SK-N-SH (cell line): ENCODE measurements around the gene TRIM22. TPM values are rescaled to one million over a fixed set of nuclear protein-coding genes. Genes with fewer than 3 reads are reported as not detected.

Source experiments
- CTCF ChIA-PET: fragments of 300-600, 350-600 bp; formaldehyde crosslinking; extraction: SDS; loops from one replicate; lab custom pipeline; 2021; lab: Yijun Ruan, JAX
- POLR2A ChIA-PET: fragments of 350-600 bp; sonication (Branson Sonifier 250); formaldehyde crosslinking; extraction: SDS; loops from one replicate; lab custom pipeline; 2020; ENCODE audit warnings: antibody characterized with exemption, inconsistent platforms; lab: Yijun Ruan, JAX
- DNase-seq: peaks from one replicate; pipeline ENCODE4 v3.0.0; 2012
- H2AFZ ChIP-seq: fragments of 200-600 bp; sonication (generic); 2 replicates; pipeline ENCODE4 v1.8.1; 2016; ENCODE audit warnings: antibody characterized with exemption, mild to moderate bottlenecking, low read depth
- H3F3A ChIP-seq: fragments of 200-600 bp; sonication (generic); replicated peaks from 2 replicates; pipeline ENCODE3; 2016; ENCODE audit warnings: antibody characterized with exemption, mild to moderate bottlenecking; ENCODE audit not compliant: insufficient read depth
- H3K27ac ChIP-seq, 2 experiments: fragments of 200-500 bp in 1 of 2; fragments of 200-600 bp in 1 of 2; sonication (Bioruptor generic) in 1 of 2; sonication (generic), shearing (Covaris generic) in 1 of 2; 2 replicates each; pipeline versions ENCODE4 v1.5.1 to v1.6.1; 2014 to 2016; ENCODE audit warnings: low read depth in 2 of 2, inconsistent platforms in 1 of 2, low read length in 1 of 2, mild to moderate bottlenecking in 1 of 2, mixed read lengths in 1 of 2
- H3K27me3 ChIP-seq: fragments of 200-600 bp; sonication (generic), shearing (Covaris generic); 2 replicates; pipeline ENCODE4 v1.6.1; 2016; ENCODE audit warnings: mixed run types; ENCODE audit not compliant: insufficient read depth
- H3K36me3 ChIP-seq, 2 experiments: fragments of 200-500 bp in 1 of 2; fragments of 200-600 bp in 1 of 2; sonication (Bioruptor generic) in 1 of 2; sonication (generic) in 1 of 2; replicated peaks in 1 of 2; 2 replicates each; pipeline versions ENCODE3 to v1.5.1; 2014 to 2016; ENCODE audit warnings: low read length in 1 of 2, mild to moderate bottlenecking in 1 of 2; ENCODE audit not compliant: insufficient read depth in 2 of 2, control insufficient read depth in 1 of 2
- H3K4me1 ChIP-seq, 2 experiments: fragments of 200-500 bp in 1 of 2; fragments of 200-600 bp in 1 of 2; sonication (Bioruptor generic) in 1 of 2; sonication (generic), shearing (Covaris generic) in 1 of 2; 2 replicates each; pipeline versions ENCODE4 v1.5.1 to v1.6.1; 2014 to 2016; ENCODE audit warnings: low read depth in 1 of 2, low read length in 1 of 2, mixed run types in 1 of 2; ENCODE audit not compliant: insufficient read depth in 2 of 2, control insufficient read depth in 1 of 2
- H3K4me2 ChIP-seq: fragments of 200-600 bp; sonication (generic), shearing (Covaris generic); 2 replicates; pipeline ENCODE4 v1.6.1; 2017; ENCODE audit warnings: mixed run types
- H3K4me3 ChIP-seq, 2 experiments: fragments of 200-500 bp in 1 of 2; fragments of 200-600 bp in 1 of 2; sonication (Bioruptor generic) in 1 of 2; sonication (generic), shearing (Covaris generic) in 1 of 2; 2 replicates each; pipeline versions ENCODE4 v1.5.1 to v1.8.1; 2014 to 2016; ENCODE audit warnings: low read depth in 2 of 2, inconsistent platforms in 1 of 2, low read length in 1 of 2, mild to moderate bottlenecking in 1 of 2, mixed read lengths in 1 of 2, moderate library complexity in 1 of 2
- H3K79me2 ChIP-seq: fragments of 200-600 bp; sonication (generic); 2 replicates; pipeline ENCODE4 v1.8.1; 2017; ENCODE audit warnings: mild to moderate bottlenecking; ENCODE audit not compliant: insufficient read depth
- H3K9ac ChIP-seq: fragments of 200-600 bp; sonication (generic); 2 replicates; pipeline ENCODE4 v1.6.1; 2017; ENCODE audit warnings: mixed run types
- H3K9me2 ChIP-seq: fragments of 200-600 bp; sonication (generic); 2 replicates; pipeline ENCODE4 v1.6.1; 2017; ENCODE audit warnings: mixed run types
- H3K9me3 ChIP-seq: fragments of 200-600 bp; sonication (generic); 2 replicates; pipeline ENCODE4 v1.6.1; 2017; ENCODE audit warnings: mixed run types, mild to moderate bottlenecking, moderate library complexity
- H4K20me1 ChIP-seq: fragments of 200-600 bp; sonication (generic); 2 replicates; pipeline ENCODE4 v1.6.1; 2017; ENCODE audit warnings: mild to moderate bottlenecking, mixed run types; ENCODE audit not compliant: insufficient read depth
- FOXM1 ChIP-seq: IDR thresholded peaks from 2 replicates; pipeline ENCODE4 v1.4.0; 2012; ENCODE audit warnings: low read depth, mild to moderate bottlenecking
- GABPA ChIP-seq: IDR thresholded peaks from 2 replicates; pipeline ENCODE4 v1.4.0; 2012; ENCODE audit warnings: low read depth, mild to moderate bottlenecking
- JUND ChIP-seq: IDR thresholded peaks from 2 replicates; pipeline ENCODE4 v1.4.0; 2012
- POLR2AphosphoS5 ChIP-seq: IDR thresholded peaks from 2 replicates; pipeline ENCODE4 v1.6.1; 2012; ENCODE audit warnings: low read depth, low read length
- RFX5 ChIP-seq: IDR thresholded peaks from 2 replicates; pipeline ENCODE4 v1.6.1; 2012; ENCODE audit warnings: mild to moderate bottlenecking, improper control_type of control experiment, low read length
- SIN3A ChIP-seq: IDR thresholded peaks from 2 replicates; pipeline ENCODE4 v1.6.1; 2012; ENCODE audit warnings: low read depth, mild to moderate bottlenecking, low read length, moderate library complexity, borderline replicate concordance
- TAF1 ChIP-seq: IDR thresholded peaks from 2 replicates; pipeline ENCODE4 v1.6.1; 2012; ENCODE audit warnings: low read depth, mild to moderate bottlenecking, low read length, moderate library complexity, borderline replicate concordance
- TCF12 ChIP-seq: IDR thresholded peaks from 2 replicates; pipeline ENCODE4 v1.4.0; 2012
- TEAD4 ChIP-seq: IDR thresholded peaks from 2 replicates; pipeline ENCODE4 v1.4.0; 2012; ENCODE audit warnings: mild to moderate bottlenecking, borderline replicate concordance; ENCODE audit not compliant: insufficient read depth
- WGBS: methylation state at CpG from one replicate; pipeline ENCODE4 v1.1.6; 2017; ENCODE audit warnings: low lambda C conversion rate; 5-methylcytosine and 5-hydroxymethylcytosine counted together
- polyA plus RNA-seq, 3 experiments: library from polyadenylated mRNA; depleted of rRNA; stranded (reverse); fragments of >200 nt; gene quantifications; 2 replicates each; pipeline ENCODE4 v1.2.3, GENCODE V29; 2012
- TF ChIP-seq, protein P1 (sequence below): fragments of 200-600 bp; sonication (generic); IDR thresholded peaks from 2 replicates; pipeline ENCODE4 v1.6.1; 2017; ENCODE audit warnings: antibody characterized with exemption, mild to moderate bottlenecking, moderate library complexity
- TF ChIP-seq, protein P2 (sequence below): fragments of 150-350 bp; IDR thresholded peaks from 2 replicates; pipeline ENCODE4 v1.6.1; 2016; ENCODE audit warnings: mild to moderate bottlenecking, low read depth, low read length
- TF ChIP-seq, protein P3 (sequence below): fragments of 150-350 bp; IDR thresholded peaks from 2 replicates; pipeline ENCODE4 v1.6.1; 2017; ENCODE audit warnings: antibody characterized with exemption, low read length, low read depth, borderline replicate concordance
- TF ChIP-seq, protein P4 (sequence below): IDR thresholded peaks from 2 replicates; pipeline ENCODE4 v1.4.0; 2012; ENCODE audit warnings: low read depth, borderline replicate concordance
- TF ChIP-seq, protein P5 (sequence below): IDR thresholded peaks from 2 replicates; pipeline ENCODE4 v1.4.0; 2012; ENCODE audit warnings: low read depth, borderline replicate concordance
- TF ChIP-seq, protein P6 (sequence below): IDR thresholded peaks from 2 replicates; pipeline ENCODE4; 2012

Gene TRIM22
- polyA plus RNA-seq, 1 of the 3 experiments (the other 2 are of a cell fraction), result 47.1 TPM

DNA sequence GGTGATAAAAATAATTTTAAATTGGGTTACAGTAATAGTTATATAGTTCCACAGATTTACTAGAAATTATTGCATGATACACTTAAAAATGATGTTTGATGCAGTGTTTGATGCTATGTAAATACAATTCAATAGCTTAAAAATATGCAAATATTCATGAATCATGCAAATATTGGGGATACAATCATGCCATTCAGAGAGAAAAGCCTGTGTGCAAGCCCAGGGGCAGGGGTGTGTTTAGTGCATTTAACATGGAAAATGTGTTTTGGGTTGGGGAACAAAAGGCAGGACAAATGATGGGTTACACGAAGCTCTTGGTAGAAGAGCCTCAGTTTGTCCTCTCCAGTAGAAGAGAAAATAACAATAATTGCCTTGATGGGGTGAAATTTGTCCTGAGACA, 6.0 kb downstream of the TRIM22 start:
- ChIA-PET POLR2A (no interaction called here), CTCF (no interaction called here)
- peaks cover 4% of the 10 kb centered on the region for H3F3A ChIP-seq
- peaks cover 21 to 23% of the 10 kb centered on the region in 2 experiments for H3K36me3 ChIP-seq
- H3K4me2 ChIP-seq, result no peak overlapping the region
- no peak for DNase-seq
- H2AFZ ChIP-seq, result no peak overlapping the region
- no peak overlapping the region for H3K27ac ChIP-seq
- H3K79me2 ChIP-seq, result no peaks in the 10 kb centered on the region
- H3K4me1 ChIP-seq, result peaks cover 0 to 6% of the 10 kb centered on the region in 2 experiments; a peak in 2 of 4 replicates
- WGBS, result 46% methylated on average over 1 of the region's 1 CpG
- H3K4me3 ChIP-seq, result no peak overlapping the region
- no peak overlapping the region for H3K9ac ChIP-seq
- no peaks in the 10 kb centered on the region for H3K27me3 ChIP-seq
- no peaks in the 10 kb centered on the region for H3K9me3 ChIP-seq
- no peaks in the 10 kb centered on the region for H3K9me2 ChIP-seq
- TF ChIP-seq, protein P1, sequence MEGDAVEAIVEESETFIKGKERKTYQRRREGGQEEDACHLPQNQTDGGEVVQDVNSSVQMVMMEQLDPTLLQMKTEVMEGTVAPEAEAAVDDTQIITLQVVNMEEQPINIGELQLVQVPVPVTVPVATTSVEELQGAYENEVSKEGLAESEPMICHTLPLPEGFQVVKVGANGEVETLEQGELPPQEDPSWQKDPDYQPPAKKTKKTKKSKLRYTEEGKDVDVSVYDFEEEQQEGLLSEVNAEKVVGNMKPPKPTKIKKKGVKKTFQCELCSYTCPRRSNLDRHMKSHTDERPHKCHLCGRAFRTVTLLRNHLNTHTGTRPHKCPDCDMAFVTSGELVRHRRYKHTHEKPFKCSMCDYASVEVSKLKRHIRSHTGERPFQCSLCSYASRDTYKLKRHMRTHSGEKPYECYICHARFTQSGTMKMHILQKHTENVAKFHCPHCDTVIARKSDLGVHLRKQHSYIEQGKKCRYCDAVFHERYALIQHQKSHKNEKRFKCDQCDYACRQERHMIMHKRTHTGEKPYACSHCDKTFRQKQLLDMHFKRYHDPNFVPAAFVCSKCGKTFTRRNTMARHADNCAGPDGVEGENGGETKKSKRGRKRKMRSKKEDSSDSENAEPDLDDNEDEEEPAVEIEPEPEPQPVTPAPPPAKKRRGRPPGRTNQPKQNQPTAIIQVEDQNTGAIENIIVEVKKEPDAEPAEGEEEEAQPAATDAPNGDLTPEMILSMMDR, result no peak
- TF ChIP-seq, protein P2, sequence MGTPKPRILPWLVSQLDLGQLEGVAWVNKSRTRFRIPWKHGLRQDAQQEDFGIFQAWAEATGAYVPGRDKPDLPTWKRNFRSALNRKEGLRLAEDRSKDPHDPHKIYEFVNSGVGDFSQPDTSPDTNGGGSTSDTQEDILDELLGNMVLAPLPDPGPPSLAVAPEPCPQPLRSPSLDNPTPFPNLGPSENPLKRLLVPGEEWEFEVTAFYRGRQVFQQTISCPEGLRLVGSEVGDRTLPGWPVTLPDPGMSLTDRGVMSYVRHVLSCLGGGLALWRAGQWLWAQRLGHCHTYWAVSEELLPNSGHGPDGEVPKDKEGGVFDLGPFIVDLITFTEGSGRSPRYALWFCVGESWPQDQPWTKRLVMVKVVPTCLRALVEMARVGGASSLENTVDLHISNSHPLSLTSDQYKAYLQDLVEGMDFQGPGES, result no peak
- TF ChIP-seq FOXM1 (no peak), TCF12 (no peak), RFX5 (no peak), GABPA (no peak), TEAD4 (no peak), JUND (no peak), SIN3A (no peak), POLR2AphosphoS5 (no peak)
- TF ChIP-seq, protein P3, sequence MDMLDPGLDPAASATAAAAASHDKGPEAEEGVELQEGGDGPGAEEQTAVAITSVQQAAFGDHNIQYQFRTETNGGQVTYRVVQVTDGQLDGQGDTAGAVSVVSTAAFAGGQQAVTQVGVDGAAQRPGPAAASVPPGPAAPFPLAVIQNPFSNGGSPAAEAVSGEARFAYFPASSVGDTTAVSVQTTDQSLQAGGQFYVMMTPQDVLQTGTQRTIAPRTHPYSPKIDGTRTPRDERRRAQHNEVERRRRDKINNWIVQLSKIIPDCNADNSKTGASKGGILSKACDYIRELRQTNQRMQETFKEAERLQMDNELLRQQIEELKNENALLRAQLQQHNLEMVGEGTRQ, result no peak
- TF ChIP-seq, protein P4, sequence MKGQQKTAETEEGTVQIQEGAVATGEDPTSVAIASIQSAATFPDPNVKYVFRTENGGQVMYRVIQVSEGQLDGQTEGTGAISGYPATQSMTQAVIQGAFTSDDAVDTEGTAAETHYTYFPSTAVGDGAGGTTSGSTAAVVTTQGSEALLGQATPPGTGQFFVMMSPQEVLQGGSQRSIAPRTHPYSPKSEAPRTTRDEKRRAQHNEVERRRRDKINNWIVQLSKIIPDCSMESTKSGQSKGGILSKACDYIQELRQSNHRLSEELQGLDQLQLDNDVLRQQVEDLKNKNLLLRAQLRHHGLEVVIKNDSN, result no peak
- no peaks in the 10 kb centered on the region for H4K20me1 ChIP-seq

DNA sequence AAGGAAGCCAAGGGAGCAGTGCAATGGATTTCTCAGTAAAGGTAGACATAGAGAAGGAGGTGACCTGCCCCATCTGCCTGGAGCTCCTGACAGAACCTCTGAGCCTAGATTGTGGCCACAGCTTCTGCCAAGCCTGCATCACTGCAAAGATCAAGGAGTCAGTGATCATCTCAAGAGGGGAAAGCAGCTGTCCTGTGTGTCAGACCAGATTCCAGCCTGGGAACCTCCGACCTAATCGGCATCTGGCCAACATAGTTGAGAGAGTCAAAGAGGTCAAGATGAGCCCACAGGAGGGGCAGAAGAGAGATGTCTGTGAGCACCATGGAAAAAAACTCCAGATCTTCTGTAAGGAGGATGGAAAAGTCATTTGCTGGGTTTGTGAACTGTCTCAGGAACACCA, 6.6 kb downstream of the TRIM22 start:
- POLR2A ChIA-PET, result no interaction called here
- H3K27me3 ChIP-seq, result no peaks in the 10 kb centered on the region
- no peak overlapping the region for H3K4me3 ChIP-seq
- CTCF ChIA-PET, result no interaction called here
- no peaks in the 10 kb centered on the region for H3K9me3 ChIP-seq
- no peaks in the 10 kb centered on the region for H3K79me2 ChIP-seq
- H3K4me1 ChIP-seq, result peaks cover 0 to 6% of the 10 kb centered on the region in 2 experiments; a peak in 2 of 4 replicates
- no peak overlapping the region for H3K4me2 ChIP-seq
- H3K9ac ChIP-seq, result no peak overlapping the region
- no peak overlapping the region for H2AFZ ChIP-seq
- DNase-seq, result no peak
- H3K36me3 ChIP-seq, result peaks cover 23 to 27% of the 10 kb centered on the region in 2 experiments
- no peaks in the 10 kb centered on the region for H4K20me1 ChIP-seq
- H3F3A ChIP-seq, result peaks cover 4% of the 10 kb centered on the region
- 4% methylated on average over 2 of the region's 2 CpGs for WGBS
- H3K27ac ChIP-seq, result no peak overlapping the region
- H3K9me2 ChIP-seq, result no peaks in the 10 kb centered on the region
- TF ChIP-seq JUND (no peak), TAF1 (no peak)
- TF ChIP-seq, protein P5, sequence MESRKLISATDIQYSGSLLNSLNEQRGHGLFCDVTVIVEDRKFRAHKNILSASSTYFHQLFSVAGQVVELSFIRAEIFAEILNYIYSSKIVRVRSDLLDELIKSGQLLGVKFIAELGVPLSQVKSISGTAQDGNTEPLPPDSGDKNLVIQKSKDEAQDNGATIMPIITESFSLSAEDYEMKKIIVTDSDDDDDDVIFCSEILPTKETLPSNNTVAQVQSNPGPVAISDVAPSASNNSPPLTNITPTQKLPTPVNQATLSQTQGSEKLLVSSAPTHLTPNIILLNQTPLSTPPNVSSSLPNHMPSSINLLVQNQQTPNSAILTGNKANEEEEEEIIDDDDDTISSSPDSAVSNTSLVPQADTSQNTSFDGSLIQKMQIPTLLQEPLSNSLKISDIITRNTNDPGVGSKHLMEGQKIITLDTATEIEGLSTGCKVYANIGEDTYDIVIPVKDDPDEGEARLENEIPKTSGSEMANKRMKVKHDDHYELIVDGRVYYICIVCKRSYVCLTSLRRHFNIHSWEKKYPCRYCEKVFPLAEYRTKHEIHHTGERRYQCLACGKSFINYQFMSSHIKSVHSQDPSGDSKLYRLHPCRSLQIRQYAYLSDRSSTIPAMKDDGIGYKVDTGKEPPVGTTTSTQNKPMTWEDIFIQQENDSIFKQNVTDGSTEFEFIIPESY, result no peak
- TF ChIP-seq, protein P4, result no peak
- TF ChIP-seq, protein P1, result no peak
- TF ChIP-seq, protein P6, sequence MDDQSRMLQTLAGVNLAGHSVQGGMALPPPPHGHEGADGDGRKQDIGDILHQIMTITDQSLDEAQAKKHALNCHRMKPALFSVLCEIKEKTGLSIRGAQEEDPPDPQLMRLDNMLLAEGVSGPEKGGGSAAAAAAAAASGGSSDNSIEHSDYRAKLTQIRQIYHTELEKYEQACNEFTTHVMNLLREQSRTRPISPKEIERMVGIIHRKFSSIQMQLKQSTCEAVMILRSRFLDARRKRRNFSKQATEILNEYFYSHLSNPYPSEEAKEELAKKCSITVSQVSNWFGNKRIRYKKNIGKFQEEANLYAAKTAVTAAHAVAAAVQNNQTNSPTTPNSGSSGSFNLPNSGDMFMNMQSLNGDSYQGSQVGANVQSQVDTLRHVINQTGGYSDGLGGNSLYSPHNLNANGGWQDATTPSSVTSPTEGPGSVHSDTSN, result no peak
